Gastroesophageal sphincter (tissue), 4 donors: ENCODE results near the gene STAT6. TPM values are rescaled to one million over a fixed set of nuclear protein-coding genes. Genes with fewer than 3 reads are reported as not detected.

Experiments used
- ATAC-seq: fragments of 150-250 bp; one replicate; pipeline ENCODE4 v1.9.1; 2016; ENCODE audit warnings: mild to moderate bottlenecking, moderate library complexity
- H3K27ac ChIP-seq, 4 donors: fragments of 200-600 bp; sonication (generic) in 3 of 4; 1 replicate in 3 of 4; 2 replicates in 1 of 4; pipeline ENCODE4 v1.5.1; 2016 to 2019
- H3K27me3 ChIP-seq: fragments of 200-600 bp; sonication (generic); one replicate; pipeline ENCODE4 v1.5.1; 2019
- H3K36me3 ChIP-seq, 2 donors: fragments of 200-600 bp; sonication (generic); one replicate each; pipeline ENCODE4 v1.5.1; 2019; ENCODE audit warnings: control low read depth in 1 of 2
- H3K4me1 ChIP-seq, 3 donors: fragments of 200-600 bp; sonication (generic); 1 replicate in 2 of 3; 2 replicates in 1 of 3; pipeline ENCODE4 v1.5.1; 2016 to 2019; ENCODE audit warnings: control low read depth in 2 of 3
- H3K4me3 ChIP-seq, 2 donors: fragments of 200-600 bp; sonication (generic); one replicate each; pipeline ENCODE4 v1.5.1; 2019; ENCODE audit warnings: mild to moderate bottlenecking in 1 of 2, moderate library complexity in 1 of 2
- H3K9me3 ChIP-seq, 3 donors: fragments of 200-600 bp; sonication (generic); one replicate each; pipeline ENCODE4 v1.5.1; 2017 to 2019; ENCODE audit warnings: control low read depth in 2 of 3
- EP300 ChIP-seq: sonication (generic); formaldehyde crosslinking; IDR thresholded peaks from one replicate; pipeline ENCODE4 v1.6.1; 2017; ENCODE audit warnings: antibody characterized with exemption, mild to moderate bottlenecking
- POLR2A ChIP-seq, 2 donors: fragments of 450-650 bp; IDR thresholded peaks; one replicate each; pipeline ENCODE4 v1.6.1; 2017; ENCODE audit warnings: antibody characterized with exemption in 2 of 2, mild to moderate bottlenecking in 2 of 2, moderate library complexity in 1 of 2
- POLR2AphosphoS5 ChIP-seq: sonication (generic); formaldehyde crosslinking; IDR thresholded peaks from one replicate; pipeline ENCODE4 v1.6.1; 2017; ENCODE audit warnings: antibody characterized with exemption
- WGBS, 2 donors: methylation state at CpG; one replicate each; pipeline ENCODE4 v1.1.5; 2018; ENCODE audit warnings: low coverage in 1 of 2; 5-methylcytosine and 5-hydroxymethylcytosine counted together
- total RNA-seq, 4 donors: library from RNA; depleted of rRNA; stranded (reverse); fragments of >200 nt; gene quantifications; one replicate each; pipeline ENCODE4 v1.1.0, GENCODE V29; 2016
- TF ChIP-seq, protein P1 (sequence below), 4 experiments: fragments of 200-600 bp in 2 of 4; fragments of 450-650 bp in 2 of 4; sonication (generic) in 1 of 4; IDR thresholded peaks; one replicate each; pipeline ENCODE4 v1.5.1; 2017 to 2019; ENCODE audit warnings: antibody characterized with exemption in 4 of 4, mild to moderate bottlenecking in 2 of 4, moderate library complexity in 2 of 4

Gene STAT6
- total RNA-seq, 4 donors from 2014 or later = 92.5 to 166 (median 156) TPM

DNA sequence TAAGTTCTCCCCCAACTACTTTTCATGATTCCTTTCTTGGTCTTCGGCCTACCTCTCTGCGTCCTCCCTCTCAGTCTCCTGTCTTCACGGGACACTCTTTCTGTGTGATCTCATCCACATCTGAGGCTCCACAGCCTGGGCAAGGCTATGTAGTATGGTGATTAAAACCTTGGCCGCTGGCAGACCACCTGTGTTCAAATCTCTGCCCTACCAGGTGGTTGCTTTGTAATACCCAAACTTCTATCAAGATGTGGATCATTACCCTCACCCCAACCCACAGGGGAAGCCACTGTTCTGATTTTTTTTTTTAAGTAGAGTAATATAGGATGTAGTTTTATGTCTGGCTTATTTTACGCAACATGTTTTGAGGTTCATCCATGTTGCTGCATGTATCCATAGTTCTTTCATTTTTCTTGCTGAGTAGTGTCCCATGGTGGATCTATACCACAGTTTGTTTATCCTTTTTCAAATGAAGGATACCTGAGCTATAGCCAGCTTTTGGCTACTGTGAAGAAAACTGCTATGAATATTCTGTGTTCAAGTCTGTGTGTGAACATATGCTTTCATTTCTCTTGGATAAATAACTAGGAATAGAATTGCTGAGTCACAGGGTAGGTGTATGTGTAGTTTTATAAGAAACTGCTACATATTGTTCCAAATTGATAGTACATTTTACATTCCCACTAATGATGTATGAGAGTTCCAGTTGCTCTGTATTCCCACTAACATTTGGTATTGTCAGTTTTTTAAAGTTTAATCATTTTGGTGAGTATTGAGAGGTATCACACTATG lies 8.3 kb upstream of the STAT6 start:
- H3K4me3 ChIP-seq = no peak overlapping the region
- H3K4me1 ChIP-seq = peaks cover 0 to 4% (median 0%) of the 10 kb centered on the region in 3 donors
- WGBS, 2 donors = 81 to 86% methylated on average over 1 to 5 of the region's 5 CpGs
- no peak for ATAC-seq
- peak overlapping the region in 1 of 4 donors; percentile 3 for H3K27ac ChIP-seq
- no peaks in the 10 kb centered on the region for H3K9me3 ChIP-seq
- TF ChIP-seq, protein P1, sequence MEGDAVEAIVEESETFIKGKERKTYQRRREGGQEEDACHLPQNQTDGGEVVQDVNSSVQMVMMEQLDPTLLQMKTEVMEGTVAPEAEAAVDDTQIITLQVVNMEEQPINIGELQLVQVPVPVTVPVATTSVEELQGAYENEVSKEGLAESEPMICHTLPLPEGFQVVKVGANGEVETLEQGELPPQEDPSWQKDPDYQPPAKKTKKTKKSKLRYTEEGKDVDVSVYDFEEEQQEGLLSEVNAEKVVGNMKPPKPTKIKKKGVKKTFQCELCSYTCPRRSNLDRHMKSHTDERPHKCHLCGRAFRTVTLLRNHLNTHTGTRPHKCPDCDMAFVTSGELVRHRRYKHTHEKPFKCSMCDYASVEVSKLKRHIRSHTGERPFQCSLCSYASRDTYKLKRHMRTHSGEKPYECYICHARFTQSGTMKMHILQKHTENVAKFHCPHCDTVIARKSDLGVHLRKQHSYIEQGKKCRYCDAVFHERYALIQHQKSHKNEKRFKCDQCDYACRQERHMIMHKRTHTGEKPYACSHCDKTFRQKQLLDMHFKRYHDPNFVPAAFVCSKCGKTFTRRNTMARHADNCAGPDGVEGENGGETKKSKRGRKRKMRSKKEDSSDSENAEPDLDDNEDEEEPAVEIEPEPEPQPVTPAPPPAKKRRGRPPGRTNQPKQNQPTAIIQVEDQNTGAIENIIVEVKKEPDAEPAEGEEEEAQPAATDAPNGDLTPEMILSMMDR (IDR thresholded peaks at IDR 0.05) = no peak
- TF ChIP-seq POLR2A (IDR thresholded peaks at IDR 0.05) (no peak), EP300 (no peak), POLR2AphosphoS5 (no peak)
- H3K27me3 ChIP-seq = no peaks in the 10 kb centered on the region
- H3K36me3 ChIP-seq = no peaks in the 10 kb centered on the region

DNA sequence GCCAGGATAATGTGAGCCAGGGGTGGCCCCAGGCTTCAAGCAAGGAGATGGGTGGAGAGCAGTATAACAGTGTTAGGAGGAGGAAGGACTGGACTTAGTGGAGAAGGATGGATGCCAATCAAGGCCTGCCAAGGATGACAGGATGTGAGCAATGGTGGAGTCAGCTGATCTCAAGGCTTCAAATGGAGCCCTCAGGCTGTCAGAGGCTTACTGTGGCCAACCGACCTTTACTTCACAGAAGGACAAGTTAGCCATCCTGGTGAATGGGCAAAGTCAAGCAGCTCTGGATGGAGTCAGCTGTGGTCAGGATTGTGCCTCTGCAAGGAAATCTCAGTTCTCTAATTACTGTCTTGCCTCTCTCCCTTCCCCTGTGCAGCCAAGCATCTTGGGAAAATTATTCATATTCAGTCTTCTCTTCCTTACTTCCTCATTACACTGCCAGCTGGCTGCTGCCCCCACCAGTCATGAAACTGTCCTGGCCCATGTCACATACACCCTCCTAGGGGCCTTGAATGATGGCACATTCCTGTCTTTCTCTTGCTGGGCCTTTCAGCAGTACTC lies 7.6 kb upstream of the STAT6 start:
- no peaks in the 10 kb centered on the region for H3K36me3 ChIP-seq
- peaks cover 0 to 4% (median 0%) of the 10 kb centered on the region in 3 donors for H3K4me1 ChIP-seq
- no peaks in the 10 kb centered on the region for H3K9me3 ChIP-seq
- ATAC-seq = peak; percentile 46
- TF ChIP-seq, protein P1 (IDR thresholded peaks at IDR 0.05) = no peak
- no peak overlapping the region for H3K4me3 ChIP-seq
- no peaks in the 10 kb centered on the region for H3K27me3 ChIP-seq
- 67 to 100% methylated on average over 1 of the region's 1 CpG for WGBS, 2 donors
- H3K27ac ChIP-seq = peak overlapping the region in 1 of 4 donors; percentile 3

DNA sequence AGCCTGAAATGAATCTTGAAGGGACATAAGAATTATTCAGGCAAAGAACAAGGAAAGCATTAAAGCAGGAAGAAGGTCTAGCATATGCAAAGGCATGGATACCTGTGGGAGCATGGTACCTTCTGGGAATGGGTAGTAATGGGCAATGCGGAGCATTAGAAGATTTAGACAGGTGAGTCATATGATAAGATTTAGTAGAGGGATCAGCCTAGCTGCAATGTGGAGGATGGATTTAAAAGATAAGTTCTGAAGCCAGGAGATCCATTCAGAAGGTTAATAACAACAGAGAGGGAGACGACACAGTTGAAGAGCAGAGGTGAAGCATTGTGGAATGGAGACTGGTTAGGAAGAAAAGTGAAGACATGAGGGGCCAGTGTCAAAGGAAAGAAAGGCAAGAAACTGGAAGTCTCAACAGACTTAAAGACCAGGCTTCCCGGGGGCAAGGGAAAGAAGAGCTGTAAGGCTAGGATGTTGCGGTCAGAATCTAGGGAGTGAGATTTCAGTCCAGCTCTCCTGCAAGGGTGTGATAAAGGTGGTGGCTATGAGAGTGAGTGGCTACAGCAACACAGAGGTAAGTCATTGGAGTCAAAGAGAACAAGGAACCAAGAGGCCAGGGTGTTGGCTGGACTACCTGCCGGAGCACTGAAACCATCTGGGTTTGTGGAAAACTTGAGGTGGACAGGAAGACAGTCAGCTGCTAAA lies 5.6 kb upstream of the STAT6 start:
- 87 to 88% methylated on average over 3 to 5 of the region's 5 CpGs for WGBS, 2 donors
- Histone ChIP-seq H3K4me3 (no peak overlapping the region), H3K27me3 (no peaks in the 10 kb centered on the region), H3K27ac (no peak overlapping the region), H3K4me1 (peaks cover 0 to 14% (median 4%) of the 10 kb centered on the region in 3 donors), H3K9me3 (no peaks in the 10 kb centered on the region), H3K36me3 (no peaks in the 10 kb centered on the region)
- no peak for ATAC-seq
- TF ChIP-seq EP300 = no peak
- TF ChIP-seq, protein P1 (IDR thresholded peaks at IDR 0.05) = no peak
- TF ChIP-seq POLR2AphosphoS5 = no peak
- no peak for TF ChIP-seq POLR2A (IDR thresholded peaks at IDR 0.05)

DNA sequence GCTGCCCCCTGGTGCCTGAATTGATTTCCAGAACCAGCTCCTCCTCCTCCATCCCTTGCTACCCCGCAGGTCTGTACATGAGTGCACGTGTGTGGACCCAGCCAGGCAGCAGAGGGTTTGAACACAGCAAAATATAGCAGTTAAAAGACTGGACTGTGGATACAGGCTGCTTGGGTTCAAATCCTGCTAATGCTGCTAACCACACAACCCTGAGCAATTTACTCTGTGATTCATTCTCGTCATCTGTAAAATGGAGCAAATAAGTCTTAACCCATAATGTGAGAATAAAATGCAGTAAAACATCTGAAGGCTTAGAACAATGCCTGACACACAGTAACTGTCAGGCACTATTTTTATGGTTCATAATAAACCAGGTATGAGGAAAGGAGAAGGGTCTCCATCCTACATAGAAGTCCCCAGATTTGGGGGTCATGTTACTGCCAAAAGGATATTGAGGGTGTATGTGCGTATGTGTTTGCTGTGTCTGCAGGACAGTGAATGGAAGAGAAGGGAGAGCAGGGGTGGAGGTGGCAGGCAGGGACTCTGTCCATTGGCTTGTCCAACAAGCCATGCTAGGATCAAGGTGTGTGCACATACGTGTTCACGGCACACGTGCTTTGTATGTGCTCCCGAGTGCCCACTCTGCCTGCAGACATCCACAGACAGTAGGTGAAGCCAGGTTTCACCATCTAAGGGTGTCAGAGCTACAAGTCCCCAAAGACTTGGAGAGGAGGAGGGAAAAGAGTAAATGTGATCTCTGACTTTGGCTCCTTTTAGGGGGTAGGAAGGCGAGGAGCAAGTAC lies 1.5 kb upstream of the STAT6 start:
- peak; percentile 59 for ATAC-seq
- Histone ChIP-seq H3K4me3 (peak overlapping the region; percentile 73 to 78), H3K36me3 (peaks cover 0 to 10% of the 10 kb centered on the region in 2 donors), H3K9me3 (no peaks in the 10 kb centered on the region), H3K27me3 (no peaks in the 10 kb centered on the region), H3K27ac (peak overlapping the region; percentile 92 to 98 (median 96)), H3K4me1 (peaks cover 0 to 39% (median 22%) of the 10 kb centered on the region in 3 donors)
- no peak for TF ChIP-seq EP300
- TF ChIP-seq, protein P1 (IDR thresholded peaks at IDR 0.05) = peak in 1 of 4 experiments; percentile 88
- 48 to 72% methylated on average over 2 to 4 of the region's 9 CpGs for WGBS, 2 donors
